IMR-90 (cell line): ENCODE results near the gene SEMA4A. TPM values are rescaled to one million over a fixed set of nuclear protein-coding genes. Genes with fewer than 3 reads are reported as not detected.

Experiments
- ATAC-seq: fragments of 200-7000 bp; cut with Tn5 transposase; 2 replicates; pipeline ENCODE4 v1.9.1; 2020; ENCODE audit warnings: low read depth, mild to moderate bottlenecking, moderate library complexity
- BruUV-seq: library from RNA; stranded (reverse); fragments of 400-500 nt; replicated peaks from 2 replicates; lab custom pipeline; 2021; lab: Mats Ljungman, UMichigan
- CTCF ChIA-PET: fragments of 300-600 bp; formaldehyde crosslinking; extraction: SDS; loops from one replicate; lab custom pipeline; 2021; ENCODE audit warnings: antibody characterized with exemption; lab: Yijun Ruan, JAX
- POLR2A ChIA-PET: fragments of 300-600 bp; sonication (Branson Sonifier 250); formaldehyde crosslinking; loops from one replicate; lab custom pipeline; 2022; ENCODE audit warnings: antibody characterized with exemption; ENCODE audit not compliant: unreplicated experiment; lab: Charles Lee
- DNase-seq: peaks from one replicate; pipeline ENCODE4 v3.0.0; 2013
- H2AFZ ChIP-seq: replicated peaks from 2 replicates; pipeline ENCODE3; 2013; ENCODE audit warnings: low read length, mild to moderate bottlenecking; ENCODE audit not compliant: poor library complexity
- H2AK5ac ChIP-seq: 2 replicates; pipeline ENCODE4 v1.6.1; 2013; ENCODE audit warnings: low read depth, low read length, inconsistent platforms
- H2AK9ac ChIP-seq: replicated peaks from 2 replicates; pipeline ENCODE3; 2013; ENCODE audit warnings: mild to moderate bottlenecking, low read depth, low read length, moderate library complexity; ENCODE audit not compliant: poor library complexity
- H2BK120ac ChIP-seq: 2 replicates; pipeline ENCODE4 v1.6.1; 2013; ENCODE audit warnings: low read depth, low read length, inconsistent platforms
- H2BK15ac ChIP-seq: 3 replicates; pipeline ENCODE4 v1.6.1; 2013; ENCODE audit warnings: low read depth, low read length, inconsistent platforms
- H2BK20ac ChIP-seq: 2 replicates; pipeline ENCODE4 v1.6.1; 2013; ENCODE audit warnings: low read depth, mild to moderate bottlenecking, inconsistent platforms, low read length, moderate library complexity
- H2BK5ac ChIP-seq: 2 replicates; pipeline ENCODE4 v1.6.1; 2013; ENCODE audit warnings: mild to moderate bottlenecking, low read depth, low read length, inconsistent platforms; ENCODE audit not compliant: poor library complexity, severe bottlenecking
- H3K14ac ChIP-seq: replicated peaks from 2 replicates; pipeline ENCODE4 v1.6.1; 2013; ENCODE audit warnings: low read depth, low read length, inconsistent platforms
- H3K18ac ChIP-seq: 2 replicates; pipeline ENCODE4 v1.6.1; 2013; ENCODE audit warnings: low read depth, low read length, control low read depth
- H3K23ac ChIP-seq: 2 replicates; pipeline ENCODE4 v1.6.1; 2013; ENCODE audit warnings: low read depth, low read length, inconsistent platforms
- H3K27ac ChIP-seq: 2 replicates; pipeline ENCODE4 v1.5.1; 2013; ENCODE audit warnings: mild to moderate bottlenecking, control low read depth, low read length; ENCODE audit not compliant: insufficient read depth
- H3K27me3 ChIP-seq: 2 replicates; pipeline ENCODE4 v1.6.1; 2013; ENCODE audit warnings: low read length; ENCODE audit not compliant: control insufficient read depth, insufficient read depth
- H3K36me3 ChIP-seq: 2 replicates; pipeline ENCODE4 v1.6.1; 2013; ENCODE audit warnings: low read length, mixed read lengths; ENCODE audit not compliant: control insufficient read depth, insufficient read depth
- H3K4ac ChIP-seq: 2 replicates; pipeline ENCODE4 v1.6.1; 2013; ENCODE audit warnings: low read depth, low read length, inconsistent platforms
- H3K4me1 ChIP-seq: 2 replicates; pipeline ENCODE4 v1.6.1; 2013; ENCODE audit warnings: low read length, mixed read lengths; ENCODE audit not compliant: control insufficient read depth, insufficient read depth
- H3K4me2 ChIP-seq: 2 replicates; pipeline ENCODE4 v1.6.1; 2013; ENCODE audit warnings: low read depth, mild to moderate bottlenecking, control low read depth, low read length, moderate library complexity
- H3K4me3 ChIP-seq: 2 replicates; pipeline ENCODE4 v1.5.1; 2013; ENCODE audit warnings: low read depth, mild to moderate bottlenecking, control low read depth, low read length, moderate library complexity; ENCODE audit not compliant: insufficient read depth
- H3K56ac ChIP-seq: 2 replicates; pipeline ENCODE4 v1.6.1; 2013; ENCODE audit warnings: low read length, inconsistent platforms; ENCODE audit not compliant: insufficient read depth; ENCODE audit errors: extremely low read depth
- H3K79me1 ChIP-seq, 2 experiments: 2 replicates each; pipeline ENCODE4 v1.6.1; 2013; ENCODE audit warnings: low read length in 2 of 2, inconsistent platforms in 1 of 2, low read depth in 1 of 2
- H3K9ac ChIP-seq: 2 replicates; pipeline ENCODE4 v1.6.1; 2013; ENCODE audit warnings: low read depth, low read length, control low read depth
- H3K9me1 ChIP-seq: 2 replicates; pipeline ENCODE4 v1.6.1; 2013; ENCODE audit warnings: low read length, inconsistent platforms; ENCODE audit not compliant: insufficient read depth
- H3K9me3 ChIP-seq: 2 replicates; pipeline ENCODE4 v1.6.1; 2013; ENCODE audit warnings: low read length; ENCODE audit not compliant: control insufficient read depth, insufficient read depth
- H4K20me1 ChIP-seq: 2 replicates; pipeline ENCODE4 v1.6.1; 2013; ENCODE audit warnings: low read length, inconsistent platforms; ENCODE audit not compliant: insufficient read depth
- H4K5ac ChIP-seq: 2 replicates; pipeline ENCODE4 v1.6.1; 2013; ENCODE audit warnings: mild to moderate bottlenecking, low read depth, low read length, control low read depth
- H4K8ac ChIP-seq, 2 experiments: 2 replicates each; pipeline ENCODE4 v1.6.1; 2013; ENCODE audit warnings: low read depth in 2 of 2, low read length in 2 of 2, control low read depth in 1 of 2, inconsistent platforms in 1 of 2
- H4K91ac ChIP-seq: 2 replicates; pipeline ENCODE4 v1.6.1; 2013; ENCODE audit warnings: low read depth, low read length, inconsistent platforms; ENCODE audit not compliant: insufficient read depth
- BHLHE40 ChIP-seq: fragments of 150-350 bp; IDR thresholded peaks from 2 replicates; pipeline ENCODE4 v1.6.1; 2016; ENCODE audit warnings: mild to moderate bottlenecking, low read depth, low read length
- CEBPB ChIP-seq: IDR thresholded peaks from 2 replicates; pipeline ENCODE4 v1.6.1; 2012; ENCODE audit warnings: low read depth, low read length, improper control_type of control experiment
- CHD1 ChIP-seq: IDR thresholded peaks from 2 replicates; pipeline ENCODE4 v1.6.1; 2012; ENCODE audit warnings: low read depth, low read length, improper control_type of control experiment
- CTCF ChIP-seq: conservative IDR thresholded peaks from 2 replicates; pipeline ENCODE4 v1.5.1; 2012; ENCODE audit warnings: mild to moderate bottlenecking, low read depth, low read length, improper control_type of control experiment
- ELK1 ChIP-seq: fragments of 150-350 bp; IDR thresholded peaks from 2 replicates; pipeline ENCODE4 v1.6.1; 2016; ENCODE audit warnings: low read depth, mild to moderate bottlenecking, low read length, moderate library complexity, borderline replicate concordance
- FOS ChIP-seq: fragments of 150-350 bp; IDR thresholded peaks from 2 replicates; pipeline ENCODE4 v1.6.1; 2016; ENCODE audit warnings: low read depth, low read length
- MAZ ChIP-seq: IDR thresholded peaks from 2 replicates; pipeline ENCODE4 v1.6.1; 2012; ENCODE audit warnings: low read depth, mild to moderate bottlenecking, low read length, improper control_type of control experiment, moderate library complexity, borderline replicate concordance
- RAD21 ChIP-seq: IDR thresholded peaks from 2 replicates; pipeline ENCODE4 v1.6.1; 2012; ENCODE audit warnings: low read length, improper control_type of control experiment
- RCOR1 ChIP-seq: IDR thresholded peaks from 2 replicates; pipeline ENCODE4 v1.6.1; 2012; ENCODE audit warnings: mild to moderate bottlenecking, low read length, improper control_type of control experiment; ENCODE audit not compliant: insufficient replicate concordance
- RFX5 ChIP-seq: IDR thresholded peaks from 2 replicates; pipeline ENCODE4 v1.8.0; 2012; ENCODE audit warnings: low read depth, mild to moderate bottlenecking, low read length, moderate library complexity
- SMC3 ChIP-seq: fragments of 150-350 bp; IDR thresholded peaks from 2 replicates; pipeline ENCODE4 v1.6.1; 2016; ENCODE audit warnings: low read depth, mild to moderate bottlenecking, antibody characterized with exemption, low read length, moderate library complexity
- USF2 ChIP-seq: fragments of 150-350 bp; IDR thresholded peaks from 2 replicates; pipeline ENCODE4 v1.6.1; 2017; ENCODE audit warnings: mild to moderate bottlenecking, antibody characterized with exemption, low read length, low read depth
- WGBS, 2 experiments: methylation state at CpG; one replicate each; pipeline versions ENCODE4 v1.1.5 to v1.1.7; 2013; ENCODE audit warnings: missing lambda C conversion rate in 2 of 2; ENCODE audit not compliant: insufficient read length in 1 of 2; ENCODE audit errors: extremely low coverage in 2 of 2; 5-methylcytosine and 5-hydroxymethylcytosine counted together
- dilution Hi-C: fragments of 300-500 bp; cut with HindIII; formaldehyde crosslinking; loops from one replicate; pipeline ENCODE4 v1.14.3; 2018; ENCODE audit warnings: low sequenced_read_pairs; ENCODE audit not compliant: unreplicated experiment
- in situ Hi-C: fragments of 300-500 bp; cut with MboI; formaldehyde crosslinking; loops from 3 replicates; pipeline ENCODE4 v1.14.3; 2019; ENCODE audit warnings: low sequenced_read_pairs, inconsistent platforms, mixed read lengths
- intact Hi-C: fragments of 100-400 bp; cut with micrococcal nuclease; formaldehyde crosslinking; loops from 2 replicates; pipeline ENCODE4 v1.10.0; 2022
- polyA plus RNA-seq, 3 experiments: library from polyadenylated mRNA; depleted of rRNA; stranded (reverse); fragments of >200 nt; gene quantifications; 2 replicates each; pipeline ENCODE4 v1.2.3, GENCODE V29; 2012; ENCODE audit warnings: low replicate concordance in 1 of 3
- total RNA-seq: library from RNA; depleted of rRNA; stranded (reverse); fragments of >200 nt; gene quantifications from 2 replicates; pipeline ENCODE4 v1.2.3, GENCODE V29; 2012

The SEMA4A gene
- total and polyA plus RNA-seq, 2 of the 4 experiments (the other 2 are of a cell fraction) = 0.18 to 0.86 TPM

- intact Hi-C loops = no loop called here
- CTCF ChIA-PET = interaction anchor here (0.7 to 0.8 kb wide), 2 partner anchors 74 kb away, joined by 3 to 4 read pairs; no protein-coding TSS in a partner anchor
These were observed 2.2 kb upstream of the SEMA4A start for GRCh38 chr1:156151093-156151688.

More at GRCh38 chr1:156151093-156151688, 2.2 kb upstream of the SEMA4A start:
- Histone ChIP-seq H3K56ac (no peak overlapping the region), H2AFZ (no peak overlapping the region), H2BK15ac (no peak overlapping the region), H3K27ac (no peak overlapping the region), H3K27me3 (peaks cover 14% of the 10 kb centered on the region; the same call in 1 of the 2 replicates), H3K14ac (no peak overlapping the region), H3K4me1 (peaks cover 11% of the 10 kb centered on the region), H4K91ac (no peak overlapping the region), H3K36me3 (no peaks in the 10 kb centered on the region), H3K4me2 (no peak overlapping the region), H3K18ac (no peak overlapping the region), H2BK20ac (no peak overlapping the region), H2AK5ac (no peak overlapping the region), H4K8ac (no peak overlapping the region), H3K79me1 (no peaks in the 10 kb centered on the region), H2BK120ac (no peak overlapping the region), H3K9me3 (no peaks in the 10 kb centered on the region), H2AK9ac (no peak overlapping the region), H3K9me1 (peaks cover 5% of the 10 kb centered on the region; the same call in 1 of the 2 replicates), H3K4ac (no peak overlapping the region), H2BK5ac (no peak overlapping the region), H3K4me3 (no peak overlapping the region), H4K20me1 (no peaks in the 10 kb centered on the region), H4K5ac (no peak overlapping the region), H3K9ac (no peak overlapping the region), H3K23ac (no peak overlapping the region)
- dilution Hi-C loops = no loop called here
- peak; percentile 52 for ATAC-seq
- POLR2A ChIA-PET = interaction anchor here (0.6 kb wide), 1 partner anchor 66 kb away, joined by 4 read pairs; no protein-coding TSS in a partner anchor
- peak; percentile 62 for DNase-seq
- no peak for TF ChIP-seq CHD1
- TF ChIP-seq CTCF = no peak
- no peak for TF ChIP-seq SMC3
- TF ChIP-seq MAZ = no peak
- TF ChIP-seq RFX5 = no peak
- no peak for TF ChIP-seq CEBPB
- TF ChIP-seq RAD21 = no peak
- TF ChIP-seq RCOR1 = no peak
- TF ChIP-seq USF2 = no peak
- TF ChIP-seq FOS = no peak
- TF ChIP-seq ELK1 = no peak
- no peak for TF ChIP-seq BHLHE40
- no CpG with 5 or more reads among the region's 6 CpGs for WGBS, 2 experiments
- no TSS peak for BruUV-seq
- in situ Hi-C loops = no loop called here
